ENCODE measurements around the gene MLN. TPM values are rescaled to one million over a fixed set of nuclear protein-coding genes. Genes with fewer than 3 reads are reported as not detected.

MLN gene
- total RNA-seq, 4 donors from 2014 or later = not detected

- Histone ChIP-seq H3K4me1 (peaks cover 0 to 14% of the 10 kb centered on the region in 2 donors), H3K27ac (peak overlapping the region; percentile 29 to 38), H3K4me3 (no peak overlapping the region), H3K9me3 (no peaks in the 10 kb centered on the region), H3K36me3 (no peaks in the 10 kb centered on the region), H3K27me3 (no peaks in the 10 kb centered on the region)
- intact Hi-C loops (cut with DNase I; ENCODE audit: low total_unique reads) = no loop called here
- no peak for TF ChIP-seq POLR2A (IDR thresholded peaks at IDR 0.05)
- TF ChIP-seq CTCF (IDR thresholded peaks at IDR 0.05) = peak in 2 of 4 experiments; percentile 17 to 19
- peak in 1 of 2 donors; percentile 41 for DNase-seq
These were observed 25.2 kb upstream of the MLN start for GRCh38 chr6:33828764-33829731.

- no peak for DNase-seq
- intact Hi-C loops (cut with DNase I; ENCODE audit: low total_unique reads) = no loop called here
- Histone ChIP-seq H3K4me3 (no peak overlapping the region), H3K27ac (peak overlapping the region; percentile 29 to 38), H3K27me3 (no peaks in the 10 kb centered on the region), H3K9me3 (no peaks in the 10 kb centered on the region), H3K4me1 (peaks cover 0 to 14% of the 10 kb centered on the region in 2 donors), H3K36me3 (no peaks in the 10 kb centered on the region)
- TF ChIP-seq POLR2A (IDR thresholded peaks at IDR 0.05) (no peak), CTCF (IDR thresholded peaks at IDR 0.05) (no peak)
These were observed 24.6 kb upstream of the MLN start for GRCh38 chr6:33828452-33828763.

- Histone ChIP-seq H3K9me3 (no peaks in the 10 kb centered on the region), H3K4me1 (peaks cover 0 to 14% of the 10 kb centered on the region in 2 donors), H3K27ac (no peak overlapping the region), H3K4me3 (no peak overlapping the region), H3K27me3 (no peaks in the 10 kb centered on the region), H3K36me3 (no peaks in the 10 kb centered on the region)
- no peak for DNase-seq
- intact Hi-C loops (cut with DNase I; ENCODE audit: low total_unique reads) = no loop called here
- TF ChIP-seq CTCF (IDR thresholded peaks at IDR 0.05) = no peak
- no peak for TF ChIP-seq POLR2A (IDR thresholded peaks at IDR 0.05)
These were observed 24.0 kb upstream of the MLN start for GRCh38 chr6:33827546-33828451.

- peaks cover 0 to 14% of the 10 kb centered on the region in 2 donors for H3K4me1 ChIP-seq
- no peaks in the 10 kb centered on the region for H3K27me3 ChIP-seq
- intact Hi-C loops (cut with DNase I; ENCODE audit: low total_unique reads) = no loop called here
- no peak for DNase-seq
- TF ChIP-seq CTCF (IDR thresholded peaks at IDR 0.05) (no peak), POLR2A (IDR thresholded peaks at IDR 0.05) (no peak)
- H3K27ac ChIP-seq = no peak overlapping the region
- no peak overlapping the region for H3K4me3 ChIP-seq
- H3K9me3 ChIP-seq = no peaks in the 10 kb centered on the region
- no peaks in the 10 kb centered on the region for H3K36me3 ChIP-seq
These were observed 22.7 kb upstream of the MLN start for GRCh38 chr6:33826537-33826936.

All from uterus (tissue), 4 donors.